Measurements from ENCODE around the gene TBC1D2.

TBC1D2 gene

GRCh38 chr9:98241357-98242300 lies 13.8 kb downstream of the TBC1D2 start:
- no peak for DNase-seq (ENCODE audit: low read depth, low spot score)

GRCh38 chr9:98240475-98240874 lies 15.0 kb downstream of the TBC1D2 start:
- DNase-seq (ENCODE audit: low read depth, low spot score): no peak

- DNase-seq (ENCODE audit: low read depth, low spot score): no peak
These were observed 18.5 kb downstream of the TBC1D2 start for GRCh38 chr9:98236901-98237487.

- DNase-seq (ENCODE audit: low read depth, low spot score): no peak
These were observed 20.3 kb downstream of the TBC1D2 start for GRCh38 chr9:98235126-98235525.

- no peak for DNase-seq (ENCODE audit: low read depth, low spot score)
These were observed 21.1 kb downstream of the TBC1D2 start for GRCh38 chr9:98234245-98234825.

- DNase-seq (ENCODE audit: low read depth, low spot score): no peak
These were observed 22.5 kb downstream of the TBC1D2 start for GRCh38 chr9:98232926-98233325.

GRCh38 chr9:98231770-98232478 lies 23.5 kb downstream of the TBC1D2 start:
- no peak for DNase-seq (ENCODE audit: low read depth, low spot score)

GRCh38 chr9:98230789-98231188 lies 24.7 kb downstream of the TBC1D2 start:
- DNase-seq (ENCODE audit: low read depth, low spot score): no peak

GRCh38 chr9:98230304-98230703 lies 25.1 kb downstream of the TBC1D2 start:
- no peak for DNase-seq (ENCODE audit: low read depth, low spot score)

- DNase-seq (ENCODE audit: low read depth, low spot score): no peak
These were observed 25.8 kb downstream of the TBC1D2 start for GRCh38 chr9:98229620-98230019.

GRCh38 chr9:98229090-98229395 lies 26.4 kb downstream of the TBC1D2 start:
- DNase-seq (ENCODE audit: low read depth, low spot score): no peak

- no peak for DNase-seq (ENCODE audit: low read depth, low spot score)
These were observed 26.9 kb downstream of the TBC1D2 start for GRCh38 chr9:98228392-98229089.

GRCh38 chr9:98227883-98228282 lies 27.6 kb downstream of the TBC1D2 start:
- no peak for DNase-seq (ENCODE audit: low read depth, low spot score)

GRCh38 chr9:98226957-98227356 lies 28.5 kb downstream of the TBC1D2 start:
- no peak for DNase-seq (ENCODE audit: low read depth, low spot score)

GRCh38 chr9:98226516-98226915 lies 28.9 kb downstream of the TBC1D2 start:
- no peak for DNase-seq (ENCODE audit: low read depth, low spot score)

- DNase-seq (ENCODE audit: low read depth, low spot score): no peak
These were observed 30.4 kb downstream of the TBC1D2 start for GRCh38 chr9:98225015-98225442.

- DNase-seq (ENCODE audit: low read depth, low spot score): no peak
These were observed 32.4 kb downstream of the TBC1D2 start for GRCh38 chr9:98222885-98223691.

GRCh38 chr9:98220911-98221310 lies 34.5 kb downstream of the TBC1D2 start:
- no peak for DNase-seq (ENCODE audit: low read depth, low spot score)

GRCh38 chr9:98219794-98220370 lies 35.6 kb downstream of the TBC1D2 start:
- DNase-seq (ENCODE audit: low read depth, low spot score): no peak

GRCh38 chr9:98219364-98219716 lies 36.1 kb downstream of the TBC1D2 start:
- no peak for DNase-seq (ENCODE audit: low read depth, low spot score)

Measured in iPS DF 19.7 (cell line).